SK-N-SH treated with all-trans-retinoic acid at 6 μM for 48 hours (cell line): ENCODE measurements around the gene MTA3.

Source experiments
- BACH2 ChIP-seq: fragments of 250-450 bp; sonication (Bioruptor Pico); IDR thresholded peaks from 2 replicates; pipeline ENCODE4 v1.9.0; 2021; ENCODE audit warnings: mild to moderate bottlenecking, borderline replicate concordance
- GLIS3 ChIP-seq: fragments of 250-450 bp; sonication (Bioruptor Pico); IDR thresholded peaks from 2 replicates; pipeline ENCODE4 v1.5.0; 2020; ENCODE audit warnings: mild to moderate bottlenecking, moderate library complexity
- OSR1 ChIP-seq: fragments of 250-450 bp; sonication (Bioruptor Pico); IDR thresholded peaks from 2 replicates; pipeline ENCODE4 v1.8.0; 2022; ENCODE audit warnings: moderate library complexity, mild to moderate bottlenecking, inconsistent platforms
- RARB ChIP-seq: fragments of 250-450 bp; sonication (Bioruptor Pico); IDR thresholded peaks from 2 replicates; pipeline ENCODE4 v1.8.0; 2021; ENCODE audit warnings: mild to moderate bottlenecking, moderate library complexity

- TF ChIP-seq RARB (CRISPR knock-in tag) (no peak), BACH2 (CRISPR knock-in tag) (no peak), OSR1 (CRISPR knock-in tag) (no peak), GLIS3 (CRISPR knock-in tag) (no peak)
Measured at GRCh38 chr2:42685303-42685702, 116.9 kb downstream of the MTA3 start.
